GM12892 (cell line): ENCODE measurements around the gene NTMT1.

ENCODE experiments used
- POLR2A ChIP-seq: IDR thresholded peaks from 2 replicates; pipeline ENCODE4 v1.6.1; 2011; ENCODE audit warnings: low read depth, low read length, control low read depth
- POLR2AphosphoS5 ChIP-seq: IDR thresholded peaks from 2 replicates; pipeline ENCODE4 v1.6.1; 2011; ENCODE audit warnings: low read depth, low read length, control low read depth
- TAF1 ChIP-seq: IDR thresholded peaks from 2 replicates; pipeline ENCODE4 v1.6.1; 2011; ENCODE audit warnings: low read depth, mild to moderate bottlenecking, control low read depth, low read length, borderline replicate concordance

DNA sequence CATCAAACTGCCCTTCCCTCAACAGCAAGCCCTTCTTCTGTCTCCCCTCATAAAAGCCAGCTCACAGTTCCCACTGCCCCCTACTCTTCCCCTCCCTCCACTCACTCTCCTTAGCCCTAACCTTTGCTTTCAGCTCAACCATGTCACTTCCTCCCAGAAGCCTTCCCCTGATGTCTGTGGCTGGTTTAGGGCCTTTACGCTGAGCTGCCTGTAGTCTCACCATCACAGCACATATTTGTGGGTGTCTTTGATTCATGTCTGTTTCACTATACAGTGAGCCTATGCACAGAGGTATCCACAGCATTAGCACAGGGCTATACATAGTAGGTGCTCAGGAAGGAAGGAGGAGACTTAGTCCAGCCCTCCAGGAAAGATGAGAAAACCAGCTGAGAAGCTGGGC is 39.7 kb upstream of the NTMT1 start:
- TF ChIP-seq POLR2A (no peak), POLR2AphosphoS5 (no peak), TAF1 (no peak)
